Gastroesophageal sphincter (tissue), 3 donors: Measurements from ENCODE around the gene CDH11.

Experiments used
- CTCF ChIP-seq, 4 experiments: fragments of 200-600 bp in 2 of 4; fragments of 450-650 bp in 2 of 4; sonication (generic) in 1 of 4; IDR thresholded peaks; one replicate each; pipeline ENCODE4 v1.5.1; 2017 to 2019; ENCODE audit warnings: antibody characterized with exemption in 4 of 4, mild to moderate bottlenecking in 2 of 4, moderate library complexity in 2 of 4
- EP300 ChIP-seq: sonication (generic); formaldehyde crosslinking; IDR thresholded peaks from one replicate; pipeline ENCODE4 v1.6.1; 2017; ENCODE audit warnings: antibody characterized with exemption, mild to moderate bottlenecking
- POLR2AphosphoS5 ChIP-seq: sonication (generic); formaldehyde crosslinking; IDR thresholded peaks from one replicate; pipeline ENCODE4 v1.6.1; 2017; ENCODE audit warnings: antibody characterized with exemption

- TF ChIP-seq EP300: no peak
- no peak for TF ChIP-seq CTCF (IDR thresholded peaks at IDR 0.05)
- no peak for TF ChIP-seq POLR2AphosphoS5
Observed at GRCh38 chr16:64903770-64904169, 218.1 kb downstream of the CDH11 start.
